IPS-18c (cell line): ENCODE measurements around the gene GAB2.

Source experiments
- H3K4me3 ChIP-seq: 2 replicates; pipeline ENCODE4 v1.7.0; 2013; ENCODE audit warnings: low read depth, mild to moderate bottlenecking, low read length, moderate library complexity; ENCODE audit not compliant: insufficient read depth
- H3K9me3 ChIP-seq: one replicate; pipeline ENCODE4 v1.6.1; 2013; ENCODE audit warnings: mild to moderate bottlenecking, low read length, moderate library complexity; ENCODE audit not compliant: control insufficient read depth, insufficient read depth

The GAB2 gene

GRCh38 chr11:78209478-78209877 lies 208.1 kb downstream of the GAB2 start:
- H3K9me3 ChIP-seq, result no peaks in the 10 kb centered on the region
- no peak overlapping the region for H3K4me3 ChIP-seq

- no peak overlapping the region for H3K4me3 ChIP-seq
- no peaks in the 10 kb centered on the region for H3K9me3 ChIP-seq
Observed at GRCh38 chr11:78208257-78209165, 209.1 kb downstream of the GAB2 start.

- H3K4me3 ChIP-seq, result no peak overlapping the region
- no peaks in the 10 kb centered on the region for H3K9me3 ChIP-seq
Observed at GRCh38 chr11:78207532-78208256, 209.9 kb downstream of the GAB2 start.

GRCh38 chr11:78205691-78206090 lies 211.9 kb downstream of the GAB2 start:
- Histone ChIP-seq H3K9me3 (no peaks in the 10 kb centered on the region), H3K4me3 (no peak overlapping the region)

- Histone ChIP-seq H3K9me3 (no peaks in the 10 kb centered on the region), H3K4me3 (no peak overlapping the region)
Observed at GRCh38 chr11:78205256-78205655, 212.4 kb downstream of the GAB2 start.

GRCh38 chr11:78203184-78203583 lies 214.4 kb downstream of the GAB2 start:
- Histone ChIP-seq H3K4me3 (no peak overlapping the region), H3K9me3 (no peaks in the 10 kb centered on the region)

- H3K4me3 ChIP-seq, result no peak overlapping the region
Observed at GRCh38 chr11:78202733-78203167, 214.9 kb downstream of the GAB2 start.

GRCh38 chr11:78201096-78201818 lies 216.4 kb downstream of the GAB2 start:
- H3K4me3 ChIP-seq, result no peak overlapping the region
- H3K9me3 ChIP-seq, result no peaks in the 10 kb centered on the region

More at GRCh38 chr11:78202733-78203167, 214.9 kb downstream of the GAB2 start:
- H3K9me3 ChIP-seq, result no peaks in the 10 kb centered on the region

GRCh38 chr11:78200553-78200952 lies 217.1 kb downstream of the GAB2 start:
- H3K9me3 ChIP-seq, result peaks cover 2% of the 10 kb centered on the region
- no peak overlapping the region for H3K4me3 ChIP-seq

GRCh38 chr11:78200061-78200460 lies 217.6 kb downstream of the GAB2 start:
- Histone ChIP-seq H3K4me3 (no peak overlapping the region), H3K9me3 (peaks cover 2% of the 10 kb centered on the region)

- Histone ChIP-seq H3K9me3 (peaks cover 2% of the 10 kb centered on the region), H3K4me3 (no peak overlapping the region)
Observed at GRCh38 chr11:78199653-78200015, 218.0 kb downstream of the GAB2 start.

GRCh38 chr11:78199015-78199652 lies 218.5 kb downstream of the GAB2 start:
- no peak overlapping the region for H3K4me3 ChIP-seq

GRCh38 chr11:78197816-78198215 lies 219.8 kb downstream of the GAB2 start:
- H3K4me3 ChIP-seq, result no peak overlapping the region
- peaks cover 2% of the 10 kb centered on the region for H3K9me3 ChIP-seq

More at GRCh38 chr11:78199015-78199652, 218.5 kb downstream of the GAB2 start:
- peaks cover 2% of the 10 kb centered on the region for H3K9me3 ChIP-seq

- Histone ChIP-seq H3K9me3 (peaks cover 2% of the 10 kb centered on the region), H3K4me3 (no peak overlapping the region)
Observed at GRCh38 chr11:78196661-78197091, 220.9 kb downstream of the GAB2 start.

- Histone ChIP-seq H3K9me3 (peaks cover 2% of the 10 kb centered on the region), H3K4me3 (no peak overlapping the region)
Observed at GRCh38 chr11:78195917-78196560, 221.6 kb downstream of the GAB2 start.

GRCh38 chr11:78194490-78194889 lies 223.1 kb downstream of the GAB2 start:
- Histone ChIP-seq H3K4me3 (no peak overlapping the region), H3K9me3 (peaks cover 2% of the 10 kb centered on the region)

GRCh38 chr11:78193806-78194205 lies 223.8 kb downstream of the GAB2 start:
- Histone ChIP-seq H3K4me3 (no peak overlapping the region), H3K9me3 (peaks cover 2% of the 10 kb centered on the region)
